ENCODE results near the gene ZMIZ1. TPM values are rescaled to one million over a fixed set of nuclear protein-coding genes. Genes with fewer than 3 reads are reported as not detected.

ZMIZ1 gene
- total and polyA plus RNA-seq, 2 donors from 2014 or later = 14.2 to 97.6 TPM

GRCh38 chr10:79112881-79113431 is 44.2 kb downstream of the ZMIZ1 start:
- H3K27ac ChIP-seq (ENCODE audit: low read depth in 2 of 2, low read length in 2 of 2) = peak overlapping the region; percentile 61 to 75
- intact Hi-C loops (cut with DNase I) = no loop called here
- no peak overlapping the region for H3K4me3 ChIP-seq (ENCODE audit: low read length in 3 of 3)
- TF ChIP-seq, protein P1, sequence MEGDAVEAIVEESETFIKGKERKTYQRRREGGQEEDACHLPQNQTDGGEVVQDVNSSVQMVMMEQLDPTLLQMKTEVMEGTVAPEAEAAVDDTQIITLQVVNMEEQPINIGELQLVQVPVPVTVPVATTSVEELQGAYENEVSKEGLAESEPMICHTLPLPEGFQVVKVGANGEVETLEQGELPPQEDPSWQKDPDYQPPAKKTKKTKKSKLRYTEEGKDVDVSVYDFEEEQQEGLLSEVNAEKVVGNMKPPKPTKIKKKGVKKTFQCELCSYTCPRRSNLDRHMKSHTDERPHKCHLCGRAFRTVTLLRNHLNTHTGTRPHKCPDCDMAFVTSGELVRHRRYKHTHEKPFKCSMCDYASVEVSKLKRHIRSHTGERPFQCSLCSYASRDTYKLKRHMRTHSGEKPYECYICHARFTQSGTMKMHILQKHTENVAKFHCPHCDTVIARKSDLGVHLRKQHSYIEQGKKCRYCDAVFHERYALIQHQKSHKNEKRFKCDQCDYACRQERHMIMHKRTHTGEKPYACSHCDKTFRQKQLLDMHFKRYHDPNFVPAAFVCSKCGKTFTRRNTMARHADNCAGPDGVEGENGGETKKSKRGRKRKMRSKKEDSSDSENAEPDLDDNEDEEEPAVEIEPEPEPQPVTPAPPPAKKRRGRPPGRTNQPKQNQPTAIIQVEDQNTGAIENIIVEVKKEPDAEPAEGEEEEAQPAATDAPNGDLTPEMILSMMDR (IDR thresholded peaks at IDR 0.05; ENCODE audit: borderline replicate concordance, extremely low read depth, insufficient read depth) = no peak
- FAIRE-seq (no peak), DNase-seq (peak in 2 of 5 donors; percentile 37 to 79)
- peaks cover 0 to 73% (median 68%) of the 10 kb centered on the region in 3 donors for H3K4me1 ChIP-seq (ENCODE audit: control insufficient read depth in 2 of 3, insufficient read depth in 2 of 3, low read depth in 1 of 3, low read length in 3 of 3)
- H3K36me3 ChIP-seq (ENCODE audit: control insufficient read depth in 2 of 3, insufficient read depth in 3 of 3, low read length in 3 of 3) = peaks cover 0 to 4% (median 0%) of the 10 kb centered on the region in 3 donors
- H3K9ac ChIP-seq (ENCODE audit: low read length in 3 of 3) = peak overlapping the region in 1 of 3 donors; percentile 29
- no peaks in the 10 kb centered on the region for H3K9me3 ChIP-seq (ENCODE audit: control insufficient read depth in 2 of 3, insufficient read depth in 1 of 3, low read length in 3 of 3)
- no peaks in the 10 kb centered on the region for H3K27me3 ChIP-seq (ENCODE audit: control insufficient read depth, insufficient read depth, low read length)

DNA sequence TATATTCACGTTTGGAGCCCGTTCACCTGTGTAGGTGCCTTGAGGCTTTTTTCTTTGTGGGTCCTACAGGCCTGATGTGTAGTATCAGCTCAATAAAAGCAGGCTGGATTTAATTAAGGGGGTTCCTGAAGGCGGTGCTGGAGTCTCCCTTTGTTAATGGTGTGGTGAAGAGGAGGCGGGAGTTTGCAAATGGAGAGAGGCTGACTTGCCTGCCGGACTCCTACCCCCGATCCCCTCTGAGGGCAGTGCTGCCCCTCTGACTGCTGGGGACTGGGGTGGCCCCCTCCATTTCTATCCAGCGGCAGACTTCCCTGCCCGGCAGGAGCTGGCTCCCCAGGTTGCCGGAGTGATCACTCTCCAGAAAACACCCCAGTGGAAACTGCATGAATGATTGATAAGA is 45.1 kb downstream of the ZMIZ1 start:
- no peak for DNase-seq
- peak overlapping the region in 1 of 3 donors; percentile 29 for H3K9ac ChIP-seq (ENCODE audit: low read length in 3 of 3)

GRCh38 chr10:79115302-79115701 is 46.5 kb downstream of the ZMIZ1 start:
- H3K4me3 ChIP-seq (ENCODE audit: low read length in 3 of 3) = no peak overlapping the region
- intact Hi-C loops (cut with DNase I) = no loop called here
- no peak overlapping the region for H3K27ac ChIP-seq (ENCODE audit: low read depth in 2 of 2, low read length in 2 of 2)
- TF ChIP-seq, protein P1 (IDR thresholded peaks at IDR 0.05; ENCODE audit: borderline replicate concordance, extremely low read depth, insufficient read depth) = no peak
- peaks cover 4 to 15% (median 9%) of the 10 kb centered on the region in 3 donors for H3K36me3 ChIP-seq (ENCODE audit: control insufficient read depth in 2 of 3, insufficient read depth in 3 of 3, low read length in 3 of 3)
- H3K9ac ChIP-seq (ENCODE audit: low read length in 3 of 3) = peak overlapping the region in 1 of 3 donors; percentile 30
- DNase-seq (no peak), FAIRE-seq (no peak)
- H3K27me3 ChIP-seq (ENCODE audit: control insufficient read depth, insufficient read depth, low read length) = no peaks in the 10 kb centered on the region
- no peaks in the 10 kb centered on the region for H3K9me3 ChIP-seq (ENCODE audit: control insufficient read depth in 2 of 3, insufficient read depth in 1 of 3, low read length in 3 of 3)
- peaks cover 0 to 63% (median 63%) of the 10 kb centered on the region in 3 donors for H3K4me1 ChIP-seq (ENCODE audit: control insufficient read depth in 2 of 3, insufficient read depth in 2 of 3, low read depth in 1 of 3, low read length in 3 of 3)

More for the DNA sequence above, 45.1 kb downstream of the ZMIZ1 start:
- Histone ChIP-seq H3K27me3 (ENCODE audit: control insufficient read depth, insufficient read depth, low read length) (no peaks in the 10 kb centered on the region), H3K27ac (ENCODE audit: low read depth in 2 of 2, low read length in 2 of 2) (peak overlapping the region in 1 of 2 donors; percentile 75), H3K4me3 (ENCODE audit: low read length in 3 of 3) (no peak overlapping the region), H3K9me3 (ENCODE audit: control insufficient read depth in 2 of 3, insufficient read depth in 1 of 3, low read length in 3 of 3) (no peaks in the 10 kb centered on the region), H3K4me1 (ENCODE audit: control insufficient read depth in 2 of 3, insufficient read depth in 2 of 3, low read depth in 1 of 3, low read length in 3 of 3) (peaks cover 0 to 68% (median 68%) of the 10 kb centered on the region in 3 donors), H3K36me3 (ENCODE audit: control insufficient read depth in 2 of 3, insufficient read depth in 3 of 3, low read length in 3 of 3) (peaks cover 0 to 4% (median 0%) of the 10 kb centered on the region in 3 donors)
- intact Hi-C loops (cut with DNase I) = no loop called here
- no peak for FAIRE-seq
- TF ChIP-seq, protein P1 (IDR thresholded peaks at IDR 0.05; ENCODE audit: borderline replicate concordance, extremely low read depth, insufficient read depth) = no peak

All from kidney (tissue), 14 donors.